SK-N-SH (cell line): ENCODE measurements around the gene TFF3. TPM values are rescaled to one million over a fixed set of nuclear protein-coding genes. Genes with fewer than 3 reads are reported as not detected.

Experiments
- CTCF ChIA-PET: fragments of 300-600, 350-600 bp; formaldehyde crosslinking; extraction: SDS; loops from one replicate; lab custom pipeline; 2021; lab: Yijun Ruan, JAX
- POLR2A ChIA-PET: fragments of 350-600 bp; sonication (Branson Sonifier 250); formaldehyde crosslinking; extraction: SDS; loops from one replicate; lab custom pipeline; 2020; ENCODE audit warnings: antibody characterized with exemption, inconsistent platforms; lab: Yijun Ruan, JAX
- DNase-seq: peaks from one replicate; pipeline ENCODE4 v3.0.0; 2012
- H2AFZ ChIP-seq: fragments of 200-600 bp; sonication (generic); 2 replicates; pipeline ENCODE4 v1.8.1; 2016; ENCODE audit warnings: antibody characterized with exemption, mild to moderate bottlenecking, low read depth
- H3F3A ChIP-seq: fragments of 200-600 bp; sonication (generic); replicated peaks from 2 replicates; pipeline ENCODE3; 2016; ENCODE audit warnings: antibody characterized with exemption, mild to moderate bottlenecking; ENCODE audit not compliant: insufficient read depth
- H3K27ac ChIP-seq, 2 experiments: fragments of 200-500 bp in 1 of 2; fragments of 200-600 bp in 1 of 2; sonication (Bioruptor generic) in 1 of 2; sonication (generic), shearing (Covaris generic) in 1 of 2; 2 replicates each; pipeline versions ENCODE4 v1.5.1 to v1.6.1; 2014 to 2016; ENCODE audit warnings: low read depth in 2 of 2, inconsistent platforms in 1 of 2, low read length in 1 of 2, mild to moderate bottlenecking in 1 of 2, mixed read lengths in 1 of 2
- H3K27me3 ChIP-seq: fragments of 200-600 bp; sonication (generic), shearing (Covaris generic); 2 replicates; pipeline ENCODE4 v1.6.1; 2016; ENCODE audit warnings: mixed run types; ENCODE audit not compliant: insufficient read depth
- H3K36me3 ChIP-seq, 2 experiments: fragments of 200-500 bp in 1 of 2; fragments of 200-600 bp in 1 of 2; sonication (Bioruptor generic) in 1 of 2; sonication (generic) in 1 of 2; replicated peaks in 1 of 2; 2 replicates each; pipeline versions ENCODE3 to v1.5.1; 2014 to 2016; ENCODE audit warnings: low read length in 1 of 2, mild to moderate bottlenecking in 1 of 2; ENCODE audit not compliant: insufficient read depth in 2 of 2, control insufficient read depth in 1 of 2
- H3K4me1 ChIP-seq, 2 experiments: fragments of 200-500 bp in 1 of 2; fragments of 200-600 bp in 1 of 2; sonication (Bioruptor generic) in 1 of 2; sonication (generic), shearing (Covaris generic) in 1 of 2; 2 replicates each; pipeline versions ENCODE4 v1.5.1 to v1.6.1; 2014 to 2016; ENCODE audit warnings: low read depth in 1 of 2, low read length in 1 of 2, mixed run types in 1 of 2; ENCODE audit not compliant: insufficient read depth in 2 of 2, control insufficient read depth in 1 of 2
- H3K4me2 ChIP-seq: fragments of 200-600 bp; sonication (generic), shearing (Covaris generic); 2 replicates; pipeline ENCODE4 v1.6.1; 2017; ENCODE audit warnings: mixed run types
- H3K4me3 ChIP-seq, 2 experiments: fragments of 200-500 bp in 1 of 2; fragments of 200-600 bp in 1 of 2; sonication (Bioruptor generic) in 1 of 2; sonication (generic), shearing (Covaris generic) in 1 of 2; 2 replicates each; pipeline versions ENCODE4 v1.5.1 to v1.8.1; 2014 to 2016; ENCODE audit warnings: low read depth in 2 of 2, inconsistent platforms in 1 of 2, low read length in 1 of 2, mild to moderate bottlenecking in 1 of 2, mixed read lengths in 1 of 2, moderate library complexity in 1 of 2
- H3K79me2 ChIP-seq: fragments of 200-600 bp; sonication (generic); 2 replicates; pipeline ENCODE4 v1.8.1; 2017; ENCODE audit warnings: mild to moderate bottlenecking; ENCODE audit not compliant: insufficient read depth
- H3K9ac ChIP-seq: fragments of 200-600 bp; sonication (generic); 2 replicates; pipeline ENCODE4 v1.6.1; 2017; ENCODE audit warnings: mixed run types
- H3K9me2 ChIP-seq: fragments of 200-600 bp; sonication (generic); 2 replicates; pipeline ENCODE4 v1.6.1; 2017; ENCODE audit warnings: mixed run types
- H3K9me3 ChIP-seq: fragments of 200-600 bp; sonication (generic); 2 replicates; pipeline ENCODE4 v1.6.1; 2017; ENCODE audit warnings: mixed run types, mild to moderate bottlenecking, moderate library complexity
- H4K20me1 ChIP-seq: fragments of 200-600 bp; sonication (generic); 2 replicates; pipeline ENCODE4 v1.6.1; 2017; ENCODE audit warnings: mild to moderate bottlenecking, mixed run types; ENCODE audit not compliant: insufficient read depth
- CTCF ChIP-seq: fragments of 200-600 bp; sonication (generic); IDR thresholded peaks from 2 replicates; pipeline ENCODE4 v1.6.1; 2017; ENCODE audit warnings: antibody characterized with exemption, mild to moderate bottlenecking, moderate library complexity
- EZH2phosphoT487 ChIP-seq: fragments of 200-600 bp; sonication (generic); IDR thresholded peaks from 2 replicates; pipeline ENCODE4 v1.6.1; 2017; ENCODE audit warnings: low read depth, mixed run types, mild to moderate bottlenecking, antibody characterized with exemption, moderate library complexity, borderline replicate concordance
- FOSL2 ChIP-seq: IDR thresholded peaks from 2 replicates; pipeline ENCODE4 v1.4.0; 2012; ENCODE audit warnings: low read depth, mild to moderate bottlenecking, moderate library complexity, borderline replicate concordance
- FOXJ3 ChIP-seq: sonication (generic); formaldehyde crosslinking; IDR thresholded peaks from 2 replicates; pipeline ENCODE4 v1.5.1; 2020; ENCODE audit warnings: mild to moderate bottlenecking, missing genetic modification reagents
- GATA2 ChIP-seq: sonication (generic); formaldehyde crosslinking; IDR thresholded peaks from 2 replicates; pipeline ENCODE4 v1.5.0; 2020; ENCODE audit warnings: mild to moderate bottlenecking, missing genetic modification reagents
- JUND ChIP-seq: IDR thresholded peaks from 2 replicates; pipeline ENCODE4 v1.4.0; 2012
- MEF2A ChIP-seq: IDR thresholded peaks from 2 replicates; pipeline ENCODE4 v1.4.0; 2012; ENCODE audit warnings: low read depth, borderline replicate concordance
- MXI1 ChIP-seq: IDR thresholded peaks from 2 replicates; pipeline ENCODE4 v1.6.1; 2012; ENCODE audit warnings: mild to moderate bottlenecking, low read depth, low read length, improper control_type of control experiment
- NFIC ChIP-seq: IDR thresholded peaks from 2 replicates; pipeline ENCODE4 v1.4.0; 2012; ENCODE audit warnings: borderline replicate concordance
- NRF1 ChIP-seq: IDR thresholded peaks from 2 replicates; pipeline ENCODE4 v1.6.1; 2012; ENCODE audit warnings: low read depth, mild to moderate bottlenecking, low read length
- POLR2AphosphoS5 ChIP-seq: IDR thresholded peaks from 2 replicates; pipeline ENCODE4 v1.6.1; 2012; ENCODE audit warnings: low read depth, low read length
- RAD21 ChIP-seq: IDR thresholded peaks from 2 replicates; pipeline ENCODE4 v1.6.1; 2012; ENCODE audit warnings: mild to moderate bottlenecking, low read length
- REST ChIP-seq: IDR thresholded peaks from 2 replicates; pipeline ENCODE4 v1.6.1; 2012; ENCODE audit warnings: mild to moderate bottlenecking, low read depth, low read length, moderate library complexity
- RXRA ChIP-seq: IDR thresholded peaks from 2 replicates; pipeline ENCODE4 v1.4.0; 2012; ENCODE audit warnings: low read depth, mild to moderate bottlenecking, borderline replicate concordance
- SIN3A ChIP-seq: IDR thresholded peaks from 2 replicates; pipeline ENCODE4 v1.6.1; 2012; ENCODE audit warnings: low read depth, mild to moderate bottlenecking, low read length, moderate library complexity, borderline replicate concordance
- TAF1 ChIP-seq: IDR thresholded peaks from 2 replicates; pipeline ENCODE4 v1.6.1; 2012; ENCODE audit warnings: low read depth, mild to moderate bottlenecking, low read length, moderate library complexity, borderline replicate concordance
- TCF12 ChIP-seq: IDR thresholded peaks from 2 replicates; pipeline ENCODE4 v1.4.0; 2012
- ZBTB33 ChIP-seq: IDR thresholded peaks from 2 replicates; pipeline ENCODE4 v1.4.0; 2012; ENCODE audit warnings: low read depth, borderline replicate concordance
- WGBS: methylation state at CpG from one replicate; pipeline ENCODE4 v1.1.6; 2017; ENCODE audit warnings: low lambda C conversion rate; 5-methylcytosine and 5-hydroxymethylcytosine counted together
- polyA plus RNA-seq, 3 experiments: library from polyadenylated mRNA; depleted of rRNA; stranded (reverse); fragments of >200 nt; gene quantifications; 2 replicates each; pipeline ENCODE4 v1.2.3, GENCODE V29; 2012

TFF3 gene
- polyA plus RNA-seq, 1 of the 3 experiments (the other 2 are of a cell fraction): not detected

GRCh38 chr21:42356650-42357049, 41.4 kb upstream of the TFF3 start:
- POLR2A ChIA-PET: no interaction called here
- TF ChIP-seq ZBTB33 (no peak), MEF2A (no peak), NFIC (no peak), POLR2AphosphoS5 (no peak), MXI1 (no peak), RXRA (no peak), TCF12 (no peak), SIN3A (no peak), EZH2phosphoT487 (no peak), FOSL2 (no peak), TAF1 (no peak), RAD21 (no peak), CTCF (no peak), NRF1 (no peak)
- TF ChIP-seq, all 33 proteins: peak for 0

GRCh38 chr21:42356046-42356445, 40.8 kb upstream of the TFF3 start:
- no peaks in the 10 kb centered on the region; the same call in 1 of the 2 replicates for H3K9me3 ChIP-seq
- no peak overlapping the region for H3K9ac ChIP-seq
- no peak overlapping the region for H3K27ac ChIP-seq
- no peak overlapping the region for H3K4me3 ChIP-seq
- CTCF ChIA-PET: no interaction called here
- no peaks in the 10 kb centered on the region for H3K27me3 ChIP-seq
- POLR2A ChIA-PET: no interaction called here
- no peaks in the 10 kb centered on the region for H3K9me2 ChIP-seq
- H3K79me2 ChIP-seq: no peaks in the 10 kb centered on the region
- H3K4me2 ChIP-seq: no peak overlapping the region
- H3F3A ChIP-seq: no peaks in the 10 kb centered on the region
- no peaks in the 10 kb centered on the region for H3K4me1 ChIP-seq
- DNase-seq: no peak
- H4K20me1 ChIP-seq: no peaks in the 10 kb centered on the region
- WGBS: 0% methylated on average over 2 of the region's 2 CpGs
- no peaks in the 10 kb centered on the region for H3K36me3 ChIP-seq
- TF ChIP-seq TCF12: no peak
- no peak for TF ChIP-seq REST
- no peak for TF ChIP-seq TAF1
- TF ChIP-seq POLR2AphosphoS5: no peak
- TF ChIP-seq ZBTB33: no peak
- TF ChIP-seq FOXJ3: no peak
- TF ChIP-seq GATA2 (CRISPR knock-in tag): no peak
- TF ChIP-seq JUND: no peak
- H2AFZ ChIP-seq: no peak overlapping the region

More at GRCh38 chr21:42356650-42357049, 41.4 kb upstream of the TFF3 start:
- no peaks in the 10 kb centered on the region; the same call in 1 of the 2 replicates for H3K9me3 ChIP-seq
- H4K20me1 ChIP-seq: no peaks in the 10 kb centered on the region
- H3K9ac ChIP-seq: no peak overlapping the region
- H3K4me2 ChIP-seq: no peak overlapping the region
- no peaks in the 10 kb centered on the region for H3K79me2 ChIP-seq
- no peaks in the 10 kb centered on the region for H3K4me1 ChIP-seq
- H3K27me3 ChIP-seq: no peaks in the 10 kb centered on the region
- no peaks in the 10 kb centered on the region for H3F3A ChIP-seq
- no peak overlapping the region for H2AFZ ChIP-seq
- no peak for DNase-seq
- no peaks in the 10 kb centered on the region for H3K9me2 ChIP-seq
- H3K27ac ChIP-seq: no peak overlapping the region
- H3K4me3 ChIP-seq: no peak overlapping the region
- CTCF ChIA-PET: no interaction called here
- WGBS: 14% methylated on average over 6 of the region's 6 CpGs
- no peaks in the 10 kb centered on the region for H3K36me3 ChIP-seq
